Germinal center (tissue), 1 donor: ENCODE results near the gene ZMIZ1.

Experiments
- DNase-seq: peaks from one replicate; pipeline ENCODE4 v3.0.0; 2012; ENCODE audit warnings: mixed read lengths, low spot score

Gene ZMIZ1

GRCh38 chr10:79150444-79150754 lies 81.6 kb downstream of the ZMIZ1 start:
- DNase-seq = no peak

- no peak for DNase-seq
These were observed 83.7 kb downstream of the ZMIZ1 start for GRCh38 chr10:79152423-79152817.

GRCh38 chr10:79153745-79154144 lies 85.0 kb downstream of the ZMIZ1 start:
- no peak for DNase-seq

- DNase-seq = no peak
These were observed 86.7 kb downstream of the ZMIZ1 start for GRCh38 chr10:79155301-79156081.

- no peak for DNase-seq
These were observed 87.8 kb downstream of the ZMIZ1 start for GRCh38 chr10:79156334-79157274.

GRCh38 chr10:79158004-79158340 lies 89.2 kb downstream of the ZMIZ1 start:
- no peak for DNase-seq

- DNase-seq = no peak
These were observed 89.8 kb downstream of the ZMIZ1 start for GRCh38 chr10:79158402-79159097.

- DNase-seq = no peak
These were observed 90.4 kb downstream of the ZMIZ1 start for GRCh38 chr10:79159141-79159651.

- DNase-seq = no peak
These were observed 91.0 kb downstream of the ZMIZ1 start for GRCh38 chr10:79159785-79160184.

GRCh38 chr10:79160191-79160590 lies 91.4 kb downstream of the ZMIZ1 start:
- DNase-seq = no peak

- no peak for DNase-seq
These were observed 92.8 kb downstream of the ZMIZ1 start for GRCh38 chr10:79161557-79161956.

- no peak for DNase-seq
These were observed 93.3 kb downstream of the ZMIZ1 start for GRCh38 chr10:79162022-79162421.

- DNase-seq = no peak
These were observed 94.3 kb downstream of the ZMIZ1 start for GRCh38 chr10:79162861-79163665.

- DNase-seq = no peak
These were observed 94.9 kb downstream of the ZMIZ1 start for GRCh38 chr10:79163666-79163975.

GRCh38 chr10:79164075-79164474 lies 95.3 kb downstream of the ZMIZ1 start:
- DNase-seq = no peak

GRCh38 chr10:79165070-79165778 lies 96.5 kb downstream of the ZMIZ1 start:
- no peak for DNase-seq

GRCh38 chr10:79166312-79166721 lies 97.6 kb downstream of the ZMIZ1 start:
- DNase-seq = no peak

- no peak for DNase-seq
These were observed 98.0 kb downstream of the ZMIZ1 start for GRCh38 chr10:79166741-79167140.

GRCh38 chr10:79167537-79167936 lies 98.8 kb downstream of the ZMIZ1 start:
- DNase-seq = no peak

GRCh38 chr10:79168210-79168609 lies 99.4 kb downstream of the ZMIZ1 start:
- DNase-seq = no peak

- DNase-seq = no peak
These were observed 101.5 kb downstream of the ZMIZ1 start for GRCh38 chr10:79170226-79170752.
